Large intestine (tissue), 12 donors: ENCODE data around the gene TBC1D12. TPM values are rescaled to one million over a fixed set of nuclear protein-coding genes. Genes with fewer than 3 reads are reported as not detected.

Experiments used
- DNase-seq, 2 donors: peaks; one replicate each; pipeline versions ENCODE4 v3.0.0 to v3.0.0-alpha.2; 2013
- H3K27ac ChIP-seq: one replicate; pipeline ENCODE4 v1.5.1; 2013; ENCODE audit warnings: low read length
- H3K27me3 ChIP-seq: 2 replicates; pipeline ENCODE4 v1.6.1; 2013; ENCODE audit warnings: low read length; ENCODE audit not compliant: control insufficient read depth, insufficient read depth
- H3K36me3 ChIP-seq: 2 replicates; pipeline ENCODE4 v1.6.1; 2013; ENCODE audit warnings: low read length; ENCODE audit not compliant: control insufficient read depth, insufficient read depth
- H3K4me1 ChIP-seq: one replicate; pipeline ENCODE4 v1.6.1; 2013; ENCODE audit warnings: low read length; ENCODE audit not compliant: control insufficient read depth, insufficient read depth
- H3K4me3 ChIP-seq: one replicate; pipeline ENCODE4 v1.5.1; 2013; ENCODE audit warnings: low read length
- H3K9me3 ChIP-seq: one replicate; pipeline ENCODE4 v1.6.1; 2013; ENCODE audit warnings: mild to moderate bottlenecking, low read depth, low read length, moderate library complexity; ENCODE audit not compliant: control insufficient read depth
- WGBS: methylation state at CpG from one replicate; pipeline ENCODE4 v1.1.5; 2013; ENCODE audit warnings: low lambda C conversion rate; ENCODE audit not compliant: insufficient coverage; 5-methylcytosine and 5-hydroxymethylcytosine counted together
- long read RNA-seq, 11 donors: transcript quantifications; one replicate each; lab custom pipeline, GENCODE V29; 2026
- polyA plus RNA-seq: library from polyadenylated mRNA; unstranded; fragments of 120-200 nt; gene quantifications from one replicate; pipeline ENCODE4 v1.2.1, GENCODE V29; 2013

TBC1D12 gene
- polyA plus RNA-seq = 12.1 TPM
- long read RNA-seq, donor 1 = 0 reads
- long read RNA-seq, donor 2 = 0 reads
- long read RNA-seq, donor 3 = 0 reads
- long read RNA-seq, donor 4 = 0 reads
- long read RNA-seq, donor 5 = 0 reads
- long read RNA-seq, donor 6, full-length matches to known transcripts = 1 of 1 reads
- long read RNA-seq, donor 6, partial matches to known transcripts = 0 of 1 reads
- long read RNA-seq, donor 6, other reads (novel, unspliced or antisense) = 0 of 1 reads
- long read RNA-seq, donor 7 = 0 reads
- long read RNA-seq, donor 8, full-length matches to known transcripts = 2 of 2 reads
- long read RNA-seq, donor 8, partial matches to known transcripts = 0 of 2 reads
- long read RNA-seq, donor 8, other reads (novel, unspliced or antisense) = 0 of 2 reads
- long read RNA-seq, donor 9, full-length matches to known transcripts = 1 of 1 reads
- long read RNA-seq, donor 9, partial matches to known transcripts = 0 of 1 reads
- long read RNA-seq, donor 9, other reads (novel, unspliced or antisense) = 0 of 1 reads
- long read RNA-seq, donor 10 = 0 reads
- long read RNA-seq, donor 11 = 0 reads

DNA sequence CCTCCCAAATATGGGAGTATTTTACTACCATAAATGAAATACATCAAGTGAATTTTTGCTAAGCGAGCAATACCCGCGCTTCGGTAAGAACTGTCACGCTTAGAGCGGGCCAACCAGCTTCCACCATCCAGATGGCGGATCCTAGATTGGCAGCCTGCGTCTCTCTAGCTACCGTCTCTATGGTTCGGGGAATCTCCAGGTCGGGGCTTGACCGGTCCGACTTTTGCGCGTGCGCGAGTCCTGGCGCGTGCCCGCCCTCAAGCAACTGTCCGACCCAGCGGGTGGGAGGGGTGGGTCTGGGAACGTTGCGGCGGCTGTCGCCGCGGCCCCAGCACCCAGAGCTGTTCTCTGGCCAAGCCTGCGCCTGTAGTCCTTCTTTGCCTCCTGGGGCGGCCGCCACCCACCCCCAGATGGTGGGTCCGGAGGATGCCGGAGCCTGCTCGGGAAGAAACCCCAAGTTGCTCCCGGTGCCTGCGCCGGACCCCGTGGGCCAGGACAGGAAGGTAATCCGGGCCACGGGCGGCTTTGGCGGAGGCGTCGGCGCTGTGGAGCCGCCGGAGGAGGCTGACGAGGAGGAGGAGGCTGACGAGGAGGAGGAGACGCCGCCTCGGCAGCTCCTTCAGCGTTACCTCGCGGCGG, at the start of gene TBC1D12:
Gene TBC1D12 (plus strand): TSS at position 338 of the 639 bp plus-strand sequence. CDS start 73 bp downstream, at position 411.
- peak within 1 kb of the TSS; percentile 98 for H3K27ac ChIP-seq
- no peaks in the 10 kb centered on the region for H3K27me3 ChIP-seq
- peak; percentile 95 to 96 for DNase-seq
- peak within 1 kb of the TSS; percentile 99 for H3K4me3 ChIP-seq
- H3K9me3 ChIP-seq = peaks cover 3% of the 10 kb centered on the region
- peaks cover 3% of the 10 kb centered on the region for H3K4me1 ChIP-seq
- WGBS = no CpG with 5 or more reads among the region's 56 CpGs
- H3K36me3 ChIP-seq = no peaks in the 10 kb centered on the region

- H3K27ac ChIP-seq = no peak overlapping the region
- no peak overlapping the region for H3K4me3 ChIP-seq
- peaks cover 40% of the 10 kb centered on the region for H3K36me3 ChIP-seq
- H3K9me3 ChIP-seq = no peaks in the 10 kb centered on the region
- H3K27me3 ChIP-seq = no peaks in the 10 kb centered on the region
- H3K4me1 ChIP-seq = no peaks in the 10 kb centered on the region
- DNase-seq = no peak
- WGBS = no CpG with 5 or more reads among the region's 3 CpGs
Measured at GRCh38 chr10:94353336-94353735, 49.0 kb upstream of the TBC1D12 start.

DNA sequence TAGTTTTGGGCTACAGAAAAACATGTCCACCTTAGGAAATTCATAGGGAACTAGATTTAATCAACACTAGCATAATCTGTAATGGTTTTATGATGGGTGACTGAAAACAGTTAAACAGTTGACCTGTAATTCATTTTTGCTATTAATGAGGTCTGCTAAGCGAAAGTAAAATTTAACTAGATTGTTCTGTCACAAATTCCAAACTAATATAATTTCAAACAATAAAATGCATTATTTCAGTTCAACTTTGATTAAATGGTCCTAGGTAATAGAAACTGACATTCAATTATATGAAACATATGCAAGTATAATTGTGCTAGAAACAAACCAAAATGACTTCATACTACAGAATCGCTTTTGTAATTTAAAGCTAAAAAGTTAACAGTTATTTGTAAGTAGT, 46.5 kb upstream of the TBC1D12 start:
- Histone ChIP-seq H3K9me3 (no peaks in the 10 kb centered on the region), H3K27ac (no peak overlapping the region), H3K27me3 (no peaks in the 10 kb centered on the region), H3K4me3 (no peak overlapping the region), H3K4me1 (no peaks in the 10 kb centered on the region), H3K36me3 (peaks cover 44% of the 10 kb centered on the region)
- WGBS = 100% methylated on average over 2 of the region's 2 CpGs
- no peak for DNase-seq

GRCh38 chr10:94357193-94357592, 45.1 kb upstream of the TBC1D12 start:
- Histone ChIP-seq H3K27me3 (no peaks in the 10 kb centered on the region), H3K4me3 (no peak overlapping the region), H3K9me3 (no peaks in the 10 kb centered on the region), H3K4me1 (peaks cover 6% of the 10 kb centered on the region), H3K27ac (no peak overlapping the region), H3K36me3 (peaks cover 36% of the 10 kb centered on the region)
- 94% methylated on average over 3 of the region's 3 CpGs for WGBS
- DNase-seq = no peak

DNA sequence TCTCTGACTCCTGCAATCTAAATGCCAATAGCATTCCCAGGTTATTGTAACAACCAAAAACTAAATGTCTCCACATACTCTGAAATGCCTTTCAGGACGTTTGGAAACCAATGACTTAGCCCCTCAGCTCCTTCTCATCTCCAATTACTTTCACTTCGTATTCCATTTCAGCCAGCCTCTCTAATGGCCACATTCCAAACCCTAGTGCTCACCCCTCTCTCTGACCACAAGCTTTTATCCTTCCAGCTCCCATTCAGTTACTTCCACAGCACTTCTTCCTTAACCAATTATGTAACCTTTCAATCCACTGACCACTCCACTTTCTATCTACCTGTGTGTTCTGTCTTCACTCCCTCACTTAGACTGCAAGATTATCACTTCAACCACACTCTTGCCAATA, 43.9 kb upstream of the TBC1D12 start:
- DNase-seq = no peak
- H3K27me3 ChIP-seq = no peaks in the 10 kb centered on the region
- H3K4me3 ChIP-seq = no peak overlapping the region
- WGBS = 78% methylated on average over 2 of the region's 2 CpGs
- H3K4me1 ChIP-seq = peaks cover 9% of the 10 kb centered on the region
- peaks cover 30% of the 10 kb centered on the region for H3K36me3 ChIP-seq
- H3K27ac ChIP-seq = no peak overlapping the region
- H3K9me3 ChIP-seq = no peaks in the 10 kb centered on the region

GRCh38 chr10:94361171-94361794, 41.1 kb upstream of the TBC1D12 start:
- no peak overlapping the region for H3K4me3 ChIP-seq
- no peaks in the 10 kb centered on the region for H3K9me3 ChIP-seq
- H3K27ac ChIP-seq = no peak overlapping the region
- H3K27me3 ChIP-seq = no peaks in the 10 kb centered on the region
- peaks cover 9% of the 10 kb centered on the region for H3K4me1 ChIP-seq
- no peak for DNase-seq
- H3K36me3 ChIP-seq = peaks cover 22% of the 10 kb centered on the region
- 100% methylated on average over 1 of the region's 4 CpGs for WGBS

- Histone ChIP-seq H3K36me3 (peaks cover 15% of the 10 kb centered on the region), H3K27me3 (no peaks in the 10 kb centered on the region), H3K27ac (peak within 1 kb of the TSS; percentile 43), H3K4me3 (peak within 1 kb of the TSS; percentile 66), H3K9me3 (no peaks in the 10 kb centered on the region), H3K4me1 (peaks cover 9% of the 10 kb centered on the region)
- 0% methylated on average over 1 of the region's 55 CpGs for WGBS
- peak; percentile 94 to 96 for DNase-seq
Measured at GRCh38 chr10:94362360-94363250, 39.7 kb upstream of the TBC1D12 start, which contains the start of gene NOC3L. TSS of gene NOC3L (minus strand) at chr10:94362939. CDS start at chr10:94362838, 101 bp downstream.

DNA sequence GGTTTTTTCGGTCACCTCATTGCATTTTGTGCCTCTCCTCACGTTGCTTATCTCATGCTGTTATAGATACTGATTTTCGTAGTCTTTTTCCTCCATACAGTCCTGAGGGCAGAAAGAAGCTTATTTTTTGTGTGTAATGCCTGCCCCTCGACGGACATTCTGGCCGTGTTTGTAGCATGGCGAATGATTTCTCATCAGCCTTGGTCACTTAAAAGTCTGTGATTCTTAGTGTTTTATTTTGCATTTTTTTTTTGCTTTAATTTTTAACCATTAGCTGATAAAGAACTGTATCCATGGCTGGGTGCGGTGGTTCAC, 39.1 kb upstream of the TBC1D12 start:
- peaks cover 9% of the 10 kb centered on the region for H3K4me1 ChIP-seq
- no peak overlapping the region for H3K27ac ChIP-seq
- H3K36me3 ChIP-seq = peaks cover 10% of the 10 kb centered on the region
- no peak for DNase-seq
- H3K9me3 ChIP-seq = no peaks in the 10 kb centered on the region
- H3K27me3 ChIP-seq = no peaks in the 10 kb centered on the region
- peak overlapping the region; percentile 66 for H3K4me3 ChIP-seq
- WGBS = 51% methylated on average over 6 of the region's 8 CpGs

- Histone ChIP-seq H3K27ac (no peak overlapping the region), H3K36me3 (no peaks in the 10 kb centered on the region), H3K27me3 (no peaks in the 10 kb centered on the region), H3K4me3 (no peak overlapping the region), H3K9me3 (no peaks in the 10 kb centered on the region), H3K4me1 (peaks cover 9% of the 10 kb centered on the region)
- WGBS = 80% methylated on average over 1 of the region's 1 CpG
- DNase-seq = no peak
Measured at GRCh38 chr10:94364482-94364881, 37.9 kb upstream of the TBC1D12 start.
